SK-N-MC (cell line): ENCODE results near the gene MYRFL.

Source experiments
- EZH2 ChIP-seq: fragments of 200-600 bp; sonication (generic); IDR thresholded peaks from one replicate; pipeline ENCODE4 v1.6.1; 2017; ENCODE audit warnings: antibody characterized with exemption
- POLR2AphosphoS5 ChIP-seq: IDR thresholded peaks from 2 replicates; pipeline ENCODE4 v1.6.1; 2012; ENCODE audit warnings: mild to moderate bottlenecking, low read depth, low read length, borderline replicate concordance

DNA sequence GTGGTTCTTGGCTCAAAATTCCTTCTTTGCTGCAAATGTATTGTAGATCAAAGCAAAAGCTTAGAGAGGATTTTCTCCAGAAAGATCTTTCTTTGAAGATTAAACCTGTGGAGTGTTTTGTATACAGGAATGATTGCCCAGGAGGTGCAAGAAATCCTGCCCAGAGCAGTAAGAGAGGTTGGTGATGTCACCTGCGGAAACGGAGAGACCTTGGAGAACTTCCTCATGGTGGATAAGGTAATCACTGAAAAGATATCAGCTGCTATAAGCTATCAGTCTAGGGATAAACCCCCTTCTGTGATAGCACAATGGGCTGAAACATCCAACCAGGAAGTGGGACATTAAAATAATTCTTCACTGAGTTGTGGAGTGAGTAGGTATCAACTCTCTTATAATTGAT, 85.7 kb downstream of the MYRFL start:
- no peak for TF ChIP-seq POLR2AphosphoS5
- TF ChIP-seq EZH2: no peak
